Skeletal muscle satellite cell (primary cell): ENCODE measurements around the gene PRSS38.
A peak's percentile ranks its signal among the peaks of the same experiment; 100 is the strongest.

ENCODE experiments used
- H3K27me3 ChIP-seq: 2 replicates; pipeline ENCODE4 v1.7.0; 2013; ENCODE audit warnings: low read length; ENCODE audit not compliant: control insufficient read depth, insufficient read depth
- H3K36me3 ChIP-seq: 2 replicates; pipeline ENCODE4 v1.7.0; 2013; ENCODE audit warnings: mild to moderate bottlenecking, control low read depth, low read length; ENCODE audit not compliant: insufficient read depth
- H3K4me1 ChIP-seq: 2 replicates; pipeline ENCODE4 v1.7.0; 2013; ENCODE audit warnings: low read length; ENCODE audit not compliant: control insufficient read depth, insufficient read depth
- H3K4me2 ChIP-seq: 2 replicates; pipeline ENCODE4 v1.7.0; 2013; ENCODE audit warnings: mild to moderate bottlenecking, low read length
- H3K4me3 ChIP-seq: 2 replicates; pipeline ENCODE4 v1.7.0; 2013; ENCODE audit warnings: low read length
- H3K9ac ChIP-seq: 2 replicates; pipeline ENCODE4 v1.7.0; 2013; ENCODE audit warnings: mild to moderate bottlenecking, low read depth, low read length, moderate library complexity
- H3K9me3 ChIP-seq: replicated peaks from 2 replicates; pipeline ENCODE4 v1.7.0; 2013; ENCODE audit warnings: mild to moderate bottlenecking, control low read depth, low read length

PRSS38 gene

GRCh38 chr1:227789084-227790033 is 26.1 kb upstream of the PRSS38 start:
- Histone ChIP-seq H3K4me2 (peak overlapping the region; percentile 95), H3K9ac (no peak overlapping the region), H3K36me3 (no peaks in the 10 kb centered on the region), H3K4me1 (peaks cover 39% of the 10 kb centered on the region), H3K9me3 (no peaks in the 10 kb centered on the region), H3K4me3 (peak overlapping the region; percentile 72), H3K27me3 (peaks cover 15% of the 10 kb centered on the region)

- H3K4me2 ChIP-seq, result no peak overlapping the region
- no peak overlapping the region for H3K4me3 ChIP-seq
- no peaks in the 10 kb centered on the region for H3K9me3 ChIP-seq
- H3K9ac ChIP-seq, result no peak overlapping the region
- peaks cover 15% of the 10 kb centered on the region for H3K27me3 ChIP-seq
- H3K36me3 ChIP-seq, result no peaks in the 10 kb centered on the region
- peaks cover 45% of the 10 kb centered on the region for H3K4me1 ChIP-seq
Observed at GRCh38 chr1:227790034-227790400, 25.5 kb upstream of the PRSS38 start.

- Histone ChIP-seq H3K4me1 (peaks cover 45% of the 10 kb centered on the region), H3K9me3 (no peaks in the 10 kb centered on the region), H3K9ac (no peak overlapping the region), H3K4me2 (no peak overlapping the region), H3K4me3 (no peak overlapping the region), H3K36me3 (no peaks in the 10 kb centered on the region), H3K27me3 (peaks cover 13% of the 10 kb centered on the region)
Observed at GRCh38 chr1:227790868-227791267, 24.6 kb upstream of the PRSS38 start.

- Histone ChIP-seq H3K27me3 (peaks cover 6% of the 10 kb centered on the region), H3K4me2 (no peak overlapping the region), H3K9me3 (no peaks in the 10 kb centered on the region), H3K9ac (no peak overlapping the region), H3K4me1 (peaks cover 40% of the 10 kb centered on the region), H3K4me3 (no peak overlapping the region), H3K36me3 (no peaks in the 10 kb centered on the region)
Observed at GRCh38 chr1:227791425-227792143, 23.9 kb upstream of the PRSS38 start.

- no peak overlapping the region for H3K9ac ChIP-seq
- peaks cover 31% of the 10 kb centered on the region for H3K4me1 ChIP-seq
Observed at GRCh38 chr1:227792216-227793078, 23.0 kb upstream of the PRSS38 start.

GRCh38 chr1:227793079-227793947 is 22.2 kb upstream of the PRSS38 start:
- Histone ChIP-seq H3K4me1 (peaks cover 27% of the 10 kb centered on the region), H3K4me3 (no peak overlapping the region), H3K27me3 (peaks cover 8% of the 10 kb centered on the region), H3K36me3 (no peaks in the 10 kb centered on the region), H3K9ac (no peak overlapping the region), H3K9me3 (no peaks in the 10 kb centered on the region), H3K4me2 (peak overlapping the region; percentile 75)

More at GRCh38 chr1:227792216-227793078, 23.0 kb upstream of the PRSS38 start:
- peaks cover 3% of the 10 kb centered on the region for H3K27me3 ChIP-seq
- no peak overlapping the region for H3K4me3 ChIP-seq
- no peaks in the 10 kb centered on the region for H3K36me3 ChIP-seq
- H3K4me2 ChIP-seq, result no peak overlapping the region
- no peaks in the 10 kb centered on the region for H3K9me3 ChIP-seq

GRCh38 chr1:227793948-227794816 is 21.3 kb upstream of the PRSS38 start:
- Histone ChIP-seq H3K36me3 (no peaks in the 10 kb centered on the region), H3K9ac (peak overlapping the region; percentile 25), H3K4me2 (peak overlapping the region; percentile 75), H3K9me3 (no peaks in the 10 kb centered on the region), H3K4me3 (peak overlapping the region; percentile 26), H3K4me1 (peaks cover 19% of the 10 kb centered on the region), H3K27me3 (peaks cover 17% of the 10 kb centered on the region)

- Histone ChIP-seq H3K4me1 (peaks cover 19% of the 10 kb centered on the region), H3K4me2 (peak overlapping the region; percentile 75), H3K9ac (peak overlapping the region; percentile 25), H3K4me3 (peak overlapping the region; percentile 26), H3K36me3 (no peaks in the 10 kb centered on the region), H3K9me3 (no peaks in the 10 kb centered on the region), H3K27me3 (peaks cover 20% of the 10 kb centered on the region)
Observed at GRCh38 chr1:227794817-227795192, 20.7 kb upstream of the PRSS38 start.

GRCh38 chr1:227795732-227796131 is 19.7 kb upstream of the PRSS38 start:
- Histone ChIP-seq H3K4me3 (no peak overlapping the region), H3K4me1 (peaks cover 19% of the 10 kb centered on the region), H3K9ac (no peak overlapping the region), H3K4me2 (no peak overlapping the region), H3K27me3 (peaks cover 20% of the 10 kb centered on the region), H3K36me3 (no peaks in the 10 kb centered on the region), H3K9me3 (no peaks in the 10 kb centered on the region)
